Transverse colon (tissue), 3 donors: Measurements from ENCODE around the gene ARHGAP5.

Source experiments
- EP300 ChIP-seq: sonication (generic); formaldehyde crosslinking; IDR thresholded peaks from one replicate; pipeline ENCODE4 v1.6.1; 2017; ENCODE audit warnings: antibody characterized with exemption, low read depth
- POLR2A ChIP-seq: fragments of 450-650 bp; IDR thresholded peaks from one replicate; pipeline ENCODE4 v1.6.1; 2016; ENCODE audit warnings: antibody characterized with exemption, mild to moderate bottlenecking, moderate library complexity
- TF ChIP-seq, protein P1 (sequence below), 5 experiments: fragments of 200-600 bp in 3 of 5; fragments of 450-650 bp in 2 of 5; sonication (generic) in 3 of 5; IDR thresholded peaks; 1 replicate in 2 of 5; 2 replicates in 3 of 5; pipeline ENCODE4 v1.5.1; 2016 to 2017; ENCODE audit warnings: antibody characterized with exemption in 5 of 5, inconsistent platforms in 3 of 5, mild to moderate bottlenecking in 2 of 5, moderate library complexity in 1 of 5

GRCh38 chr14:32078858-32079216 is 1.7 kb downstream of the ARHGAP5 start:
- TF ChIP-seq, protein P1, sequence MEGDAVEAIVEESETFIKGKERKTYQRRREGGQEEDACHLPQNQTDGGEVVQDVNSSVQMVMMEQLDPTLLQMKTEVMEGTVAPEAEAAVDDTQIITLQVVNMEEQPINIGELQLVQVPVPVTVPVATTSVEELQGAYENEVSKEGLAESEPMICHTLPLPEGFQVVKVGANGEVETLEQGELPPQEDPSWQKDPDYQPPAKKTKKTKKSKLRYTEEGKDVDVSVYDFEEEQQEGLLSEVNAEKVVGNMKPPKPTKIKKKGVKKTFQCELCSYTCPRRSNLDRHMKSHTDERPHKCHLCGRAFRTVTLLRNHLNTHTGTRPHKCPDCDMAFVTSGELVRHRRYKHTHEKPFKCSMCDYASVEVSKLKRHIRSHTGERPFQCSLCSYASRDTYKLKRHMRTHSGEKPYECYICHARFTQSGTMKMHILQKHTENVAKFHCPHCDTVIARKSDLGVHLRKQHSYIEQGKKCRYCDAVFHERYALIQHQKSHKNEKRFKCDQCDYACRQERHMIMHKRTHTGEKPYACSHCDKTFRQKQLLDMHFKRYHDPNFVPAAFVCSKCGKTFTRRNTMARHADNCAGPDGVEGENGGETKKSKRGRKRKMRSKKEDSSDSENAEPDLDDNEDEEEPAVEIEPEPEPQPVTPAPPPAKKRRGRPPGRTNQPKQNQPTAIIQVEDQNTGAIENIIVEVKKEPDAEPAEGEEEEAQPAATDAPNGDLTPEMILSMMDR (IDR thresholded peaks at IDR 0.05): no peak
- TF ChIP-seq POLR2A: no peak
- no peak for TF ChIP-seq EP300
